Neural progenitor cell (in vitro differentiated cells): Measurements from ENCODE around the gene SCAPER. TPM values are rescaled to one million over a fixed set of nuclear protein-coding genes. Genes with fewer than 3 reads are reported as not detected.
"Not testable (repeated sequence)": the region's sequence is repeated elsewhere in the genome, so short reads cannot be mapped to it uniquely, and the experiment has no call there.

ENCODE experiments used
- DNase-seq: peaks from one replicate; pipeline ENCODE4 v3.0.0-alpha.2; 2016; ENCODE audit warnings: low spot score
- H2AFZ ChIP-seq: fragments of 200-600 bp; sonication (generic); replicated peaks from 2 replicates; pipeline ENCODE4 v1.6.1; 2016; ENCODE audit warnings: antibody characterized with exemption
- H3F3A ChIP-seq: fragments of 200-600 bp; sonication (generic); 2 replicates; pipeline ENCODE4 v1.6.1; 2016; ENCODE audit warnings: antibody characterized with exemption, low read depth
- H3K27ac ChIP-seq: fragments of 200-600 bp; sonication (generic); 2 replicates; pipeline ENCODE4 v1.5.1; 2016; ENCODE audit warnings: mild to moderate bottlenecking
- H3K27me3 ChIP-seq: fragments of 200-600 bp; sonication (generic); 2 replicates; pipeline ENCODE4 v1.6.1; 2016; ENCODE audit warnings: mild to moderate bottlenecking, moderate library complexity
- H3K36me3 ChIP-seq: fragments of 200-600 bp; sonication (generic); 2 replicates; pipeline ENCODE4 v1.5.1; 2016
- H3K4me1 ChIP-seq: fragments of 200-600 bp; sonication (generic); 2 replicates; pipeline ENCODE4 v1.6.1; 2016; ENCODE audit warnings: mixed run types
- H3K4me2 ChIP-seq: fragments of 200-600 bp; sonication (generic); 2 replicates; pipeline ENCODE4 v1.6.1; 2016
- H3K4me3 ChIP-seq: fragments of 200-600 bp; sonication (generic); 2 replicates; pipeline ENCODE4 v1.5.1; 2016
- H3K79me2 ChIP-seq: fragments of 200-600 bp; sonication (generic); 2 replicates; pipeline ENCODE4 v1.6.1; 2016; ENCODE audit warnings: low read depth
- H3K9ac ChIP-seq: fragments of 200-600 bp; sonication (generic); 2 replicates; pipeline ENCODE4 v1.6.1; 2016
- H3K9me3 ChIP-seq: fragments of 200-600 bp; sonication (generic); 2 replicates; pipeline ENCODE4 v1.5.1; 2016; ENCODE audit warnings: low read depth
- H4K20me1 ChIP-seq: fragments of 200-600 bp; sonication (generic); 2 replicates; pipeline ENCODE4 v1.6.1; 2016; ENCODE audit warnings: low read depth
- H3K27ac Mint-ChIP-seq: 3 replicates; pipeline ENCODE4 v1.8.0; 2021; ENCODE audit warnings: mixed read lengths
- H3K27me3 Mint-ChIP-seq: 2 replicates; pipeline ENCODE4 v1.8.0; 2022; ENCODE audit warnings: low read depth, mild to moderate bottlenecking, inconsistent platforms, moderate library complexity, mixed read lengths; ENCODE audit not compliant: insufficient read depth
- H3K36me3 Mint-ChIP-seq: 3 replicates; pipeline ENCODE4 v1.8.0; 2021; ENCODE audit warnings: mixed read lengths
- H3K4me1 Mint-ChIP-seq: 3 replicates; pipeline ENCODE4 v1.8.0; 2021; ENCODE audit warnings: mixed read lengths
- H3K4me3 Mint-ChIP-seq: 3 replicates; pipeline ENCODE4 v1.8.0; 2021; ENCODE audit warnings: mild to moderate bottlenecking, moderate library complexity, mixed read lengths
- H3K9me3 Mint-ChIP-seq: 3 replicates; pipeline ENCODE4 v1.8.0; 2020; ENCODE audit warnings: mixed read lengths
- CTCF ChIP-seq: fragments of 200-600 bp; sonication (generic); IDR thresholded peaks from 2 replicates; pipeline ENCODE4 v1.5.1; 2017; ENCODE audit warnings: antibody characterized with exemption, mild to moderate bottlenecking
- EZH2 ChIP-seq: fragments of 200-600 bp; sonication (generic); IDR thresholded peaks from 2 replicates; pipeline ENCODE4 v1.6.1; 2017; ENCODE audit warnings: antibody characterized with exemption, mild to moderate bottlenecking, moderate library complexity
- EZH2phosphoT487 ChIP-seq: fragments of 200-600 bp; sonication (generic); IDR thresholded peaks from 2 replicates; pipeline ENCODE4 v1.6.1; 2017; ENCODE audit warnings: antibody characterized with exemption
- total RNA-seq: library from RNA; depleted of rRNA; stranded (reverse); fragments of >200 nt; gene quantifications from 2 replicates; pipeline ENCODE4 v1.2.3, GENCODE V29; 2015; ENCODE audit warnings: low replicate concordance

The SCAPER gene
- total RNA-seq, 1 donor from 2014 or later, result 20.4 TPM

DNA sequence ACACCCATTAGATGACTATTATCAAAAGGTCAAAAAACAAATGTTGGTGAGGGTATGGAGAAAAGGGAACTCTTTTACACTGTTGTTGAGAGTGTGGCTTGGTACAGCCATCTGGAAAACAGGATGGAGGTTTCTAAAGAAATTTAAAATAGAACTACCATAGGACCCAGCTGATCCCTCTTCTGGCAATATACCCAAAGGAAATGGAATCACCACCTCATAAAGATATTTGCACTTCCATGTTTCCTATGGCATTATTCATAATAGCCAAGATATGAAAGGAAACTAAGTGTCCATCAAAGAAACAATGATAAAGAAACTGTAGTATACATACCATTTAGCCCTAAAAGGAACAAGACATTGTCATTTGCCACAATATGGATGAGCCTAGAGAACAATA is 186.3 kb downstream of the SCAPER start:
- no peaks in the 10 kb centered on the region for H3K36me3 ChIP-seq
- H3K27me3 Mint-ChIP-seq, result peaks cover 2% of the 10 kb centered on the region
- H3K9me3 ChIP-seq, result peaks cover 5% of the 10 kb centered on the region
- TF ChIP-seq CTCF, result no peak
- TF ChIP-seq EZH2, result no peak
- TF ChIP-seq EZH2phosphoT487, result no peak
- H2AFZ ChIP-seq, result no peak overlapping the region
- H3K27ac ChIP-seq, result no peak overlapping the region
- H3K4me3 ChIP-seq, result no peak overlapping the region
- H3K27ac Mint-ChIP-seq, result no peak overlapping the region
- H3K4me3 Mint-ChIP-seq, result no peak overlapping the region
- no peaks in the 10 kb centered on the region for H3F3A ChIP-seq
- no peak overlapping the region for H3K4me2 ChIP-seq
- H3K9me3 Mint-ChIP-seq, result peaks cover 11% of the 10 kb centered on the region
- no peaks in the 10 kb centered on the region for H4K20me1 ChIP-seq
- DNase-seq, result no peak
- no peaks in the 10 kb centered on the region for H3K79me2 ChIP-seq
- no peak overlapping the region for H3K9ac ChIP-seq
- H3K27me3 ChIP-seq, result no peaks in the 10 kb centered on the region
- no peaks in the 10 kb centered on the region for H3K4me1 ChIP-seq
- no peaks in the 10 kb centered on the region for H3K36me3 Mint-ChIP-seq
- H3K4me1 Mint-ChIP-seq, result no peaks in the 10 kb centered on the region

DNA sequence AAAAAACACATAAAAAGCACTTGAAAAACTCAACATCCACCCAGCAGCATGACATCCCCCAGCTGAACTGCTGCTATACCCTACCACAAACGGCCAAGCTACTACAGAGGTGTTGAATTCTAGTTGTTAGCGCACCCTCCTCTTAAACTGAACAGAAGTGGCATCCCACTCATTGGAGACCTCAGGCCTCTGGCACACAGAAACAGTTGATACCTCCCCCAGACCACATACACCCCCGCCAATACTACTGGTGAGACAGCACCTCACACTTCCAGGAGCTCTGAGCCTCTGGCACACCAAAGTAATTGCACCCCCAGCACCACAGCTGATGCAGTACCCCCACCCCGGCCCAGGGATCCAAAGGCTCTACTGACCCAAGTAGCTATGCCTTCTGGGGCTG is 190.2 kb downstream of the SCAPER start:
- H3K36me3 Mint-ChIP-seq, result peaks cover 3% of the 10 kb centered on the region

DNA sequence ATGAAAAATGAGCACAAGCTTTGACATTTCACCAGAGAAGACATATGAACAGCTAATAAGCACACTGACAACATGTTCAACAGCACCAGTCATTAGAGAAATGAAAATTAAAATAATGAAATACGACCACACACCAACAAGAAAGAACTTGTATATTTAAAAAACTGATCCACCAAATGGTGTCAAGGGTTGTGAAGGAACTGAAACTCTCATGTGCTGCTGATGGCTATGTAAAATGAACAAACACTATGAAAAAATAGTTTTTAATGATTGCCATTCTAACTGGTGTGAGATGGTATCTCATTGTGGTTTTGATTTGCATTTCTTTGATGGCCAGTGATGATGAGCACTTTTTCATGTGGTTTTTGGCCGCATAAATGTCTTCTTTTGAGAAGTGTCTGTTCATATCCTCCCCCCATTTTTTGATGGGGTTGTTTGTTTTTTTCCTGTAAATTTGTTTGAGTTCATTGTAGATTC is 193.8 kb downstream of the SCAPER start:
- H4K20me1 ChIP-seq, result no peaks in the 10 kb centered on the region
- H3K4me2 ChIP-seq, result no peak overlapping the region
- H3K4me3 ChIP-seq, result no peak overlapping the region
- Mint-ChIP-seq H3K27ac (no peak overlapping the region), H3K4me3 (no peak overlapping the region), H3K27me3 (no peaks in the 10 kb centered on the region), H3K4me1 (no peaks in the 10 kb centered on the region), H3K9me3 (peaks cover 2% of the 10 kb centered on the region), H3K36me3 (peaks cover 3% of the 10 kb centered on the region)
- H3F3A ChIP-seq, result no peaks in the 10 kb centered on the region
- H3K27me3 ChIP-seq, result no peaks in the 10 kb centered on the region
- H3K36me3 ChIP-seq, result no peaks in the 10 kb centered on the region
- H3K4me1 ChIP-seq, result no peaks in the 10 kb centered on the region
- no peak overlapping the region for H3K9ac ChIP-seq
- no peak overlapping the region for H2AFZ ChIP-seq
- no peaks in the 10 kb centered on the region for H3K79me2 ChIP-seq
- TF ChIP-seq EZH2 (no peak), EZH2phosphoT487 (no peak), CTCF (no peak)
- H3K9me3 ChIP-seq, result no peaks in the 10 kb centered on the region
- no peak overlapping the region for H3K27ac ChIP-seq
- DNase-seq, result no peak

More for the DNA sequence above, 190.2 kb downstream of the SCAPER start:
- H3K27ac ChIP-seq, result no peak overlapping the region
- Mint-ChIP-seq H3K4me3 (no peak overlapping the region), H3K27me3 (peaks cover 2% of the 10 kb centered on the region), H3K4me1 (no peaks in the 10 kb centered on the region), H3K27ac (no peak overlapping the region), H3K9me3 (peaks cover 2% of the 10 kb centered on the region)
- no peak overlapping the region for H3K4me3 ChIP-seq
- no peaks in the 10 kb centered on the region for H3K36me3 ChIP-seq
- no peak overlapping the region for H3K4me2 ChIP-seq
- no peaks in the 10 kb centered on the region for H3K4me1 ChIP-seq
- no peak for DNase-seq
- H4K20me1 ChIP-seq, result no peaks in the 10 kb centered on the region
- no peak for TF ChIP-seq EZH2phosphoT487
- TF ChIP-seq EZH2, result no peak
- TF ChIP-seq CTCF, result no peak
- H3K27me3 ChIP-seq, result no peaks in the 10 kb centered on the region
- no peak overlapping the region for H2AFZ ChIP-seq
- peaks cover 5% of the 10 kb centered on the region for H3K9me3 ChIP-seq
- H3F3A ChIP-seq, result no peaks in the 10 kb centered on the region
- H3K9ac ChIP-seq, result no peak overlapping the region
- H3K79me2 ChIP-seq, result no peaks in the 10 kb centered on the region

DNA sequence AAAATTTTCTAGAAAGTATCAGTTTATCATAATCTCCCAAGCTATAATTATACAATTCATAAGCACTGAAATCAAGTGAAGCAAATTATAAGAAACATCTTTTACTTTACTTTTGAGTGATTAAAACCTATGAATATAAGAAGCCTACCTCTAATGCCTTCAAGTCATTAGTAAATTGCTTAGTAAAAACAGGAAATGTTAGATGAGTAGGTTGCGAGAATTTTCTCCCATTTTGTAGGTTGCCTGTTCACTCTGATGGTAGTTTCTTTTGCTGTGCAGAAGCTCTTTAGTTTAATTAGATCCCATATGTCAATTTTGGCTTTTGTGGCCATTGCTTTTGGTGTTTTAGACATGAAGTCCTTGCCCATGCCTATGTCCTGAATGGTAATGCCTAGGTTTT is 201.1 kb downstream of the SCAPER start:
- not testable (repeated sequence) for H3K4me1 ChIP-seq, DNase-seq, H3K4me3 ChIP-seq, H3K27me3 Mint-ChIP-seq, H3K27ac ChIP-seq, H3K9me3 Mint-ChIP-seq, H3K27me3 ChIP-seq, H3K4me2 ChIP-seq, H3K36me3 ChIP-seq, H3K9me3 ChIP-seq, H3K4me3 Mint-ChIP-seq, H4K20me1 ChIP-seq, H3F3A ChIP-seq, H2AFZ ChIP-seq, H3K9ac ChIP-seq, H3K27ac Mint-ChIP-seq, H3K4me1 Mint-ChIP-seq, H3K79me2 ChIP-seq
- peaks cover 13% of the 10 kb centered on the region for H3K36me3 Mint-ChIP-seq
